Measurements from ENCODE around the gene HPCAL1. TPM values are rescaled to one million over a fixed set of nuclear protein-coding genes. Genes with fewer than 3 reads are reported as not detected.

Gene HPCAL1
- polyA plus RNA-seq, 1 donor: 48.5 TPM

DNA sequence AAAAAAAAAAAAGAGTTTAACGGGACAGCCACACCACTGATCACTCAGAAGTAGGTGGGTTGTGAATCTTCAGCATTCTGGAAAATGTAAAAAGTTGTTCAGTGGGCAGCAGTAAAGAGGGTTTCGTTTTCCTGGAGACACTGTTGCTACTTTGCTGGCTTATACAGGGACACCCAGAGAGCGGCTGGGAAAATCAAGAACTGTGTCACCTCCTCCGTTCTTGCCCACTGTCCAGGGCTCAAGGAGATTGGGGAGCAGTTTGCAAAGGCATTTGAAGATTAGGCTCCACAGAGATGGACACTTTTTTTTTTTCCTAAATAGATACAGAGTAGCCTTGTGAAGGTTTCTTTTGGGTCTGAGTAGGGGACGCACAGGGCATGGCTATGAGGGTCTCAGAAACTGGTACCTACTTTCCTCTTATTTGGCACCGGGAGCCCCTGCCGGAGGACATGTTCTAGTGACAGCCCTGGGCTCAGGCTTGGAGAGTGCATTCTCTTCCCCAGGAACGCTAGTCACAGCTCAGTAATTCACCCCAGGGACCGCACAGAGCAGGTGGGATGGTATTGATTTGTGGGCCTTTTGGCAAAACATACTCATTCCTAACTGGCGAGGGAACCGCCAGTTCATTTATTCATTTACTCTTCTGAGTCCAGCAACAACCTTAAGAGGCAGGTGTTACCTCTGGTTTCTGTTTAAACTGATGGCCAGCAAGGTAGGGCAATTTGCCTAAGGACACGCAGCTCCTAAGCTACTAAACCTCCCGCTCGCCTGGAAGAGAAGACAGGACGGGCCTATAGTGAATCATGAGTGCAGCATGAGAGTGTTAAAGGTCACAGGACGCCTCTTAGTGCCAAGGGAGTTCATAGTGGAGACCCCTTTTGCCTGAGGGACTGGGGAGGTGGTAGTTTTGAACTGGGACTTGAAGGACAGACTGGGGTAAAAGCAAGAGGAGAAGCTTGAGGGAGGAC, 53.1 kb downstream of the HPCAL1 start:
- DNase-seq (ENCODE audit: low read depth): no peak

DNA sequence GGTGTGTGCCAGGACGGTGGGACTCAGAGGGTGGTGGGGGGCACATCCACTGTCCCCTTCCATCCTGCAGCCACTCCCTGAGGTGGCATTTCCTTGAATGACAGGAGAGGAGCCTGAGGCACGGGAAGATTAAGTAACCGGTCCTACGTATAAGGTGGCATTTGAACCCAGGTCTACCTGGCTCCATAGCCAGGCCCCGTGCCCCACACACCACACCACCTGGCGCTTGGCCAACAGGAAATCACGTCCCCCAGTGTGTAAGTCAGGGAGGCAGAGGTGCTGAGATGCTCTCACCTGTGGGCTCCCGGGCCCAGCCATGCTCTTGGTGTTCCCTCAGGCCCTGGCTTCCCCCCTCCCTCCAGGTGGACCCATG, 53.7 kb downstream of the HPCAL1 start:
- no peak for DNase-seq (ENCODE audit: low read depth)

DNA sequence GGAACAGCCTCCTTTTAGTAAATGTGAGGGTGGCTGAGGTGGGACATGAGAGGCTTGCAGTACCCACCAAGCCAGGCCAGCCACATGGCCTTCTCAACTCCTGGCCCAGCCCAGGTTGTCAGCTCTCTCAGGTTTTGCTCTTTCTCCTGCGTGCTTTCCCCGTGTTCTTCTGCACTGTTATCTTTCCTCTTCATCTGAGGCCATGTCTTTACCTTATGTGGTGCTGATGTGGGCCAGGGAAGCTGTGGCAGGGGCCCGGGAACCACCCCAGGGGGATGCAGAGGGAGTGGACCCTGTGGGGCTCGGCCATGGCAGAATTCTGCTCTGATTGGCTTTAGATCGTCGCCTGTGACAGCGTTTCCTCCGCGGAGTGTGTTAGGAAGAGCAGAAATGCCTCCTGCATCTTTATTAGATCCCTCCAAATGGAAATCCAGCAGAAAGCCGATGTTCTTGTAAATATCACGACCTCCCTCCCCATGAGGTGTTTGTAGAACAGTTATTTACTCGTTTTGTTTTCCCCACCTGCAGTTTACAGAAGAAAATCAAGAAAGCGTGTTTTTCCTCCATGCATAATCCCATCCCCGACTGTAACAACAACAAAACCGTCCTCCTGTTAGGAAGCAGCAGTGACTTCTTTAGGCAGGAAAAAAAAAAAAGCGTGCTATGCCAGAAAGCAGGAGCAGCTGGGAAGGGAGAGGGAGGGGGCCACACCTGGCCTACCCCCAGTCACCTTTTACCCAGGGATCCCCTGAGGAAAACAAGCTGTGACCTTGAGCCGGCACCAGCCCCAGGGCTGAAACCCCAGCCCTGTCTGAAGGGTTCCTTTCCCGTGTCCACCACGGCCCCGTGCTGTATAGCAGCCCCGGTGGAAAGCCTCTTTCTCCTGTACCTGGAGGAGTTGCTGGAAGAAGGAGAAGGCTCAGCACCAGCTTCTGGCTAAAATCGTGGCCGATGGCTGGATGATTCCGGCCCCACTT, 54.8 kb downstream of the HPCAL1 start:
- DNase-seq (ENCODE audit: low read depth): no peak

DNA sequence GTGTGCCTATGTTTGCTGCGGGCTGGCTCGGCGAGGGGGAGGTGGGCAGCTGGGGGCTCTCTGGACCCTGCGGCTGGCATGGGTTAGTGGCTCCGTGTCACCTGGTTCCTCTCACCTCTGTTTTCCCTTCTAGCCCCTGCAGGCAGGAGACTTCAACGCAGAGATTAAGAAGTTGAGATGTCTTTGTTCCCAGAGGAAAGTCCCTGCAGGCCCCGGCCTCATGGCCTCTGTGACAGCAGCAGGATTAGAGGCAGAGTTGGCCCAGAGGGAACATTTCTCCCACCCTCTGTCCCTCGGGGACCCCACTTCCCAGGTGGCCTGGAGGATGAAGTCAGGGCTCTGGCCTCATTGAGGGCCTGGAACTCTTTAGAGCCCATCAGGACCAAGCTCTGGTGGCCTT, 56.5 kb downstream of the HPCAL1 start:
- DNase-seq (ENCODE audit: low read depth): no peak

DNA sequence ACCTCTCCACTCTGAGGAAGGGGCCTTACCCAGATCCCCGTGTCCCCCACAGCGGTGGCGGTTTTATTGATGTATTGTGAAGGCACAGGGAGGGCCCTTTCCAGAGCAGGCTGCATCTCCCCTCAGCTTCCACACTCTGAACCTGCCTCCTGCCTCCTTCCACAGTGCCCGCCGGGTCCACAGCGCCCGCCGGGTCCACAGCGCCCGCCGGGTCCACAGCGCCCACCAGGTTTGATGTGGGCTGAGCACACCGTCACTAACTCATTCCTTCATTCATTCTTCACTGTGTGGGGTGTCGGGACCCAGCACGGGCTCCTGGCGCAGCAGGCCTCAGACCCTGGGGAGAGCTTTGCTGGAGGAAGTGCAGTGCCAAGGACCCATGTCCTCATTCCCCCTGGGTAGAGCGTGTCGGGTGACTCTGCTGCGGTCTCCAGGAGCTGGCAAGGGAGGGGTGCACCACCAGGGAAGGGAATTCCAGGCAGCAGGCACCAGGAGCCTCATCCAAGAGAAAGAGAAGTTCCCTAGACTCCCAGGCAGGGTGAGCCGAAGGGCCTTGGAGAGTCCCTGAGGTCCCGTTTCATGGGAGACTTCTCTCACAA, 57.1 kb downstream of the HPCAL1 start:
- DNase-seq (ENCODE audit: low read depth): no peak

DNA sequence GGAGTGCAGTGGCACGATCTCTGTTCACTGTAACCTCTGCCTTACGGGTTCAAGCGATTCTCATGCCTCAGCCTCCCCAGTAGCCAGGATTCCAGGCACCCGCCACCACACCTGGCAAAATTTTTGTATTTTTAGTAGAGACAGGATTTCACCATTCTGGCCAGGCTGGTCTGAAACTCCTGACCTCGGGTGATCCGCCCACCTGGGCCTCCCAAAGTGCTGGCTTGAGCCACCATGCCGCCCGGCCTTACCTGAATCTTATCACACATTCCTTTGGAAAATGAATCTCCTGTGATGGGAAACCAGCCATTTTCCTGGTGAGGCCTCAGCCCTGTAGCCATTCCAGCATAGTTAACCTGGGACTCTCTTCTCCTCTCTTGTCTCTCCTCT, 57.8 kb downstream of the HPCAL1 start:
- no peak for DNase-seq (ENCODE audit: low read depth)

DNA sequence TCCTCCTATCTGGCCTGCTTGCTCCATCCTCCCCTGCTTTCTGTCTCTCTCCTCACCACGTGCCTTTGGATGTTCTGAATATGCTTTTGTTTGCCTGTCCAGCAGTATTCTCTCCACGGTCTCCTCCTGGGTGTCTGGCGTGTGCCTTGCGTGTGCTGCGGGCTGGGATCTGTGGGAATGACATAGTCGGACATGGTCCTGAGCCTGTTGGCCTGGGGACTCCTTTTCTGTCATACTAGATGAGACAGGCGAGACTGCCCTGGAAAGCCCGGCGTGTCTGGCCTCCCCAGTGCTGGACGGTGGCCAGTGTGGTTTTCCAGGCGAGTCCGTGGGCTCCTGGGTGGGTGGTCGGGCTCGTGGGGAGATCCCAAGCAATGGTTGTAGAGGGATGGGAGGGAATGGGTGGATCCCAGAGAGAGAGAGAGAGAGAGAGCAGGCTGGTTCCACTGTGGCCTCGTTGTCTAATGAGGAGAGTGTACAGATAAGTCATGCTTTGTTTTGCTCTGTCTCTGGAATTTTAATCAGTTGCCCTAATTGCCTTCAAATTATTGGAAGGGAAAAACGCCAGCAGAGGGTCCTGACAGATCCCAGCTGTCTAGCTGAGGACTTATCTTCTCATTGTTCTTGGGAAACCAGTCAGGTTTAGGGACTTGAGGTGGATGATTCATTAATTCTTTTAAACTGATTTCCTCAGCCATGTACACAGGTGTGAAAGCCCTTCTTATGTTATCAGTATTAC, 58.3 kb downstream of the HPCAL1 start:
- no peak for DNase-seq (ENCODE audit: low read depth)

DNA sequence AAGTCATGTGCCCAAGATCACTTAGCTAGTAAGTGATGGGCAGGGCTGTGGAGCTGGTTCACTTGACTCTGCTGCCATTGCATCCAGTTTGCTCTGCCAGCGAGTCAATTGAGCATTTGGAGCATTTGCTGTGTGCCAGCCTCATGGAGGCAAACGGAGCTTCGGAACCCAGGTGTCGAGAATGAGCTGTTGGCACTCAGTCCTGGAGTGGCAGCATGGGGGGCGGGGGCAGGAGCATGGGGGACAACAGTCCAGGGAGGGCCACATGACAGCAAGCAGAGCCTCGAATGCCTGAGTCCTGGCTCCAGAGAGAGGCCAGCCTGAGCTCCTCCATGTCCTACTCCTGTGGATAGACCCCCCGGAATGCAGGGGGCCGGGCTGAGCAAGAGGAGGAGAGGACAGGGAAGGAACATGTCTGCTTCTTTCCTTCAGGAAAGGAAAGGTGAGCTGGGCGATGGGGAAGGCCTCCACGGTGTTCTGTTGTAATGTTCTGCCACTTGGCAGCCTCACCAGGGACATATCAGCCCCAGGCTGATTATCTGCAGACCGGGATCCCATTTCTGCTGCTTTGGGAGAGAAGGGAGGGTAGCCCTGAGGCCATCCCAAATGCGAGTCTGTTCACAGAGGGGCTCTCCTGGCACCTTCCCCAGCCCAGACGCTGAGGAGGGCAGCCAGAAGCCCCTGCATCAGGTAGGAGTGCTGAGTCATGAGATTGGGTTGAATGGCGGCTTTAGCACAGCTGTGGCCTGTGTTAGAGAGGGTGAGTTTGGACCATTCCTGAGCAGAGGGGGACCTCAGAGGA, 59.6 kb downstream of the HPCAL1 start:
- no peak for DNase-seq (ENCODE audit: low read depth)

DNA sequence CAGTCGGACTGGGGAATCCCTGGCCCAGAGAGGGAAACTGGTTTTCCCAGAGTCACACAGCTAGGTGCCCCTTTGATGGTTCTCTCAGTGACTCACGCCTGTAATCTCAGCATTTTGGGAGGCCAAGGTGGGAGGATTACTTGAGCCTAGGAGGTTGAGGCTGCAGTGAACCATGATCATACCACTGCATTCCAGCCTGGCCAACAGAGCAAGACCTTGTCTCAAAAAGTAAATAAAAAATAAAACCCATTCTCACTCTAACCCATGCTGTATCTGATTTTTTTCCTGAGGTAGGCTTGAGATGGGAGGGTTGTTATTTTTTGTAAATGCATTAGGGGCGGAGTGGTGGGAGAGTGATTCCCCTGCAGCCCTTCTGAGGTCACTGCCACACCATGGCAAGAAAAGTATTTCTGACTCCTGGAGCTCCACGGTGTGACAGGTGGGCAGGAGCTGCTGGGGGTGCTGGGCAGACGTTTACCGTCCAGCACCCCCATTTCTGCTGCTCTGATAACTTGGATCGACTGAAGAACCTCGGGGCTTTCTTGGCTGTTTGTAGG, 60.3 kb downstream of the HPCAL1 start:
- DNase-seq (ENCODE audit: low read depth): no peak

DNA sequence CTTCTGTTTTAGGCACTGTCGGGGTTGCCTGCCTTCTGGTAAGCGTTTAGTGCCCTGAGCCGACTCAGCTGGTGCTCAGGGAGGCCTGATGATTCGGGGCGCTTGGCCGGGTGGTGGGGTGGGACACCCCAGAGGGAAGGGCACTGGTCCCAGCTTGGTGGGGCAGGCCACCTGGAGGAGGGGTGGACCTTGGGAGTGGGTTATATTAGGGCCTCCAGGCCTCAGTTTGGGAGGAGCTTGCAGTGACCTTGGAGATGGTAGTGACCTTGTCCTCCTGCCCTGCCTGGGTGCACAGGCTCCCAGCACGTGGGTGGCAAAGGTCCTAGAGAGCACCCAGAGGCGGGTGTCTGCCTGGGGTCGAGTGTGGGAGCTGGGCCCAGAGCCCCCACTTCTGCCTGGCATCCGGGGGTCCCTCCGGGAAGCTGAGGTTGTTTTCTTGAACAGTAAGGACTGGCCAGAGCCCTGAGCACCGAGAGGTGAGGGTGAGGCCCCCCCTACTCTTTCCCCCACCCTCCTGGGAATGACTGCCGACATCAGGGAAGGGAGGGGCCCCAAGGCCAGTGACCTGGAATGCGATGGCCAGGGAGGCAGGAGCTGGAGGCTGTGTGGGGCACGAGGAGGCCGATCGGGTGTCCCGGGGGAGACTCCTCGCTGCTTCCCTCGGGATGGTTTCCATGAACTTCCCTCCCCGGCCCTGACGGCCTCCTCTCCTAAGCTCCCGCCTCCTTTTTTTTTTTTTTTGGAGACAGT, 61.3 kb downstream of the HPCAL1 start:
- DNase-seq (ENCODE audit: low read depth): no peak

DNA sequence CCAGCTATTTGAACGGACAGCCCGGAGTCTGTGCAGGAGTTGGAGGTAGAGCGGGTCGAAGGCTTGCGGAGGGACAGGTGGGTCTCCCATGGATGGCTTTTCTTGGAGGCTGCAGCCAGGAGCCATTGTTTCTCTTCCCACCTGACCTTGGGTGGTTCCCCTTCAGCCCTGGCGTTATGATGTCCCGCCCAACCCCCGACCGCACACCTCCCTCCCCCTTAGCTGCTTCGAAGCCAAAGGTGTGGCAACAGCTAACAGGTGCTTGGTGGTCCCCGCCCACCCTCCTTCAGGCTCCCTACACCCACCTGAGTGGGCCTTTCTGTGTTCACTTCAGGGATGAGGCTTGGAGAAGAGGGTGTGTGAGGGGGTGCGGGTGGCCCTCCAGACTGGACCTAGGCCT, 62.7 kb downstream of the HPCAL1 start:
- no peak for DNase-seq (ENCODE audit: low read depth)

DNA sequence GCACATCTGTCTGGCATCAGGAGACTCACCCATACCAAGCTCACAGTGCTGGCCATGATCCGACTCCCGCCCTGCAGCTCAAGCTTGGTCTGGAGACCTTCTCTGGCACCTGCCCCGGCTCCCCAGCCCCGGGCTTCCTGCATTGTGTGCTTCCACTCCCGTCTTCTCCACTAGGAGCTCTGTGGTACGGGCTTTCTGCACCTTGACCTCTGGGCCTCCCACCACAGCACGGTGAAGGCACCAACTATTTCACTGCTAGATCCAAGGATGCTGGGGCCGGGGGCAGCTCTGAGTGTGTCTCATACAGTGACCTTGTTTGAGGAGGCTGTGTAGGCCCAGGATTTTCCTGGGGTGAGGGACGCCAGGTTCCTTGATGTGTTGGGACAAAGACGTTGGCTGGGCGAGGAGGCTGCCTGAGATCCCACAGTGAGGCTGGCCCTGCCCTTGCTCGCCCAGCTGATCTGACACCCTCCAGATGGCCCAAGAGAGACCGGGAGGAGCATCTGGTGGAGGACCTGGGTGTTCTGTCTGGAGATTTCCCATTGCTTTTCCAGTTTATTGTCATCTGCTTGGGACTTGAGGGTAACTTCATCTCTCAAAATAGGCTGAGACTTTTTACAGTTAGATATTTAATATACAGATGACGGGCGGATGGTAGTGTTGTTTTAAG, 64.0 kb downstream of the HPCAL1 start:
- no peak for DNase-seq (ENCODE audit: low read depth)

DNA sequence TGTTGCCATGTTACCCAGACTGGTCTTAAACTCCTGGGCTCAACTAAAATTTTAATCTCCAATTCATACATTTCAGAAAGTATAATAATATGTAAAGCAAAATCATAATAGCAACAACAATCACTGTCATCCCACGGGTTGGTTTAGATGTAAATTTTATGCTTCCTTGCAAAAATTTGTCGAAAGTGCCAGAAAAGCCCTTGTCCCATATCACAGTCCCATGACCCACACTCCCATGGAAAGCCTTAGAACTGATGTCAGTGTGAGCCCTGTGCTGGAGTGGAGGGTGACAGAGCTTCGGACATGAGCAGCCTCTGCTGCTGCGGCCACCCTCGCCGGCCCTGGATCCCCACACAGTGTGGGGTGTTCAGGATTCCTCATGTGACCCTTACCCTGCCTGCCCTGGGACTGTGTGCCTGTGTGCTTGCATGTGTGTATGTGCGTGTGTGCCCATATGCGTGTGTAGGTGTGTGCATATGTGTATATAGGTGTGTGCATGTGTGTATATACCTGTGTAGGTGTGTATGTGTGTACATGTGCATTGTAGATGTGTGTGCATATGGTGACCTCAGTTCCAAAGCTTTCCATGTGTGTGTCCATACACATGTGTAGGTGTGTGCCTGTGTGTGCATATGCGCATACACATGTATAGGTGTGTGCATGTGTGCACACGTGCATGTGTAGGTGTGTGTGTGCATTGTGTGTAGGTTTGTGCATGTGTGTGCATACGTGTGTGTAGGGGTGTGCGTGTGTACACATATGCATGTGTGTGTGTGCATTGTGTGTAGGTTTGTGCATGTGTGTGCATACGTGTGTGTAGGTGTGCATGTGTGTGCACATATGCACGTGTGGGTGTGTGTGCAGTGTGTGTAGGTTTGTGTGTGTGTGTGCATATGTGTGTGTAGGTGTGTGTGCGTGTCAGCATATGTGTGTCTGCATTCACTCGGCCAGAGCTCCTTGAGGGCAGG, 65.1 kb downstream of the HPCAL1 start:
- DNase-seq (ENCODE audit: low read depth): no peak

DNA sequence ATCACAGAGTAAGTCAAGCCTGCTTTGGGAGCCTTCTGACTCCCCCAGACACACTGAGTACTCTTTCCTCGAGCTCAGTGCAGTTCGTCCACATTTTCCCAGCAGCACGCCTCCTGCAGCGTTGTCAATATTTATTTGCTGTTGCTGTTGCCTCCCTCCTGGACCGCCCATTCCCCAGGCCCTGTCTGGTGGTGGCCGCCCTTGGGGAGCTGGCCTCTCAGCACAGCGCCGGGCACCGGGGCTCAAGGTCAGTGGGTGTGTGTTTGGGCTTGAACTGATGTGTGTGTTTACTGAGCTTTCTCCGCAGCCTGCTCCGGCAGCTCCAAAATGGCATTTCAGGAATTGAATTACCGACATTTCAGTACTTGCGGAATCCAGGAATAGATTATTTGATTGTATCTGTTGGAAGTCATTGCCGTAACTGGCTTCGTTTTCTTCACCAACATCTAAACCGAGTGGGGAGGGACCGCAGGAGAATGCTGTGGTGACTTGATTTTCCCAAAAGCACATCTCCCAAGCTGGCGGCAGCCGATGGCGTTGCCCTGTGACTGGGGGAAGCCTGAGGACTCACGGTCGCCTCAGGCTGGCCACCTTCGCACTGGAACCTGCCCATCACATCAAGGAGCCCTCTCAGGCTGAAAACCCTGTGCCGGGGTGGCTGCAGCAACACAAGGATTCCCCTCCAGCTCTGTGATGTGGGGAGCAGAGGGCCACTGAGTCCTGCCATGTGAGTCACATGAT, 66.0 kb downstream of the HPCAL1 start:
- DNase-seq (ENCODE audit: low read depth): no peak

DNA sequence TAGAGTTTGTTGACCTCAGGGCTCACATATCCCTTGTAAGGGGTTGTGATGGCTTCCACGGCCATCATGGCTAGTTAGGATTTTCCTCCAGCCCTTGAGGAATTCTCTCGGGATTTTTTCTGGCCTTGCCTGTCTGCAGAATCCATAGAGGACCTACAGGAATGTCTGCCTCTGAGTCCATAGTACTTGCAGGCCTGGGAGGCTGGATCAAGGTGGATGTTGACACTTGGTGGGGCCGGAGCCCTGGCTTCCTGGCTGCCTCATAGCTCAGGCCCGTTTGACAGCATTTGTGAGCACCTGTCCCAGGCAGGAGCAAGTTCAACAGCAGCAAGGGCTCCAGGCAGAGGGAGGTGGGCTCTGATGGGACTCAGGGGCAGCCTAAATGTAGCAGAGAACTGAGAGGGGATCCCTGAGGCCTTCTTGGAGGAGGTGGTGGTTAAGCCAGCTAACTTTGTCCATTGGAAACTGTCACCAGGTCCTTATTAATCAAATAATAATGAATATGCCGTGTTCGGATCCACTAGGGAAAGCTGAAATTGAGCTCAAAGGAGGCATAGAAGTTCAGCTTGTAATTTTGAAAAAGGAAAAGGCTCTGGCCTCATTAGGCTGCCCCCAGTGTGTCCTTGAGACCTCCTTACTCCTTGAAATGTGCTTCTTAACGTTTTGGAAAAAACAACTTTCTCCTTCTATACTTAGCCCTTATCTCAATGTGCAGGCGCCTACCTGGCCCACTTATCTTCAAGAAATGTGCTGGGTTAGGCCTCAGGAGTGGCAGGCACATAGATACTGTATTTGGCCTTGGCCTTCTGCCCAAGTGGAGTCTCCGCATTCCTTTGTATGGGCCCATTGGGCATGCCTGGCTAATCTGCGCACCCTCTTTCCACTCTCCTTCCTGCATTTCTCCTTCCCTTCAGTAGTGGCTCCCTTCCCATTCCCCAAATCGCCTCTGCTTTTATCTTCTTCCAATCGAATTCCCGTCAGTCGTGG, 66.9 kb downstream of the HPCAL1 start:
- no peak for DNase-seq (ENCODE audit: low read depth)

DNA sequence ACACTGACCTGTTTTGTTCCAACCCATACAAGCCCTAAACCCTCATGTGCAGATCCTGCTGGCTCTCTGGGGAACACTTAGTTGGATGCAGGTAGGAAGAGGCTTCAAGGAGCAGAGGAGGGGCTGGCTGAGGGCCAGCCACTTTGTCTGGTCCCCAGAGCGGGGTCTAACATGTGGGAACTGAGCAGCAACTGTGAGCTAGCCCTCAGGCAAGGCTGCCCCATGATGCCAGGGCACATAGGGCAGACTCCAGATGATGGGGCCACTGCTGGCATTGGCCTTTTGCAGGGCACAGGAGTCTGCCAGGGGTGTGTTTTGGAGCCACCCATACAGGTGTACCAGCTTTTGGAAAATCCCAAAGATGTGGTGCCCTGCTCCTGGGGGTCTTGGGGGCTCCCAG, 67.7 kb downstream of the HPCAL1 start:
- no peak for DNase-seq (ENCODE audit: low read depth)
